ENCODE data around the gene SLC9A7. TPM values are rescaled to one million over a fixed set of nuclear protein-coding genes. Genes with fewer than 3 reads are reported as not detected.

The SLC9A7 gene
- total and polyA plus RNA-seq, 2 experiments from 2014 or later, result 2.5 to 15.4 TPM

GRCh38 chrX:46694549-46694948 lies 64.4 kb downstream of the SLC9A7 start:
- no peak overlapping the region for H3K4me2 ChIP-seq
- Mint-ChIP-seq H3K4me1 (peaks cover 22% of the 10 kb centered on the region), H3K4me3 (no peak overlapping the region), H3K9me3 (no peaks in the 10 kb centered on the region), H3K27me3 (ENCODE audit: insufficient read depth, low read depth, poor library complexity) (peaks cover 4% of the 10 kb centered on the region), H3K36me3 (ENCODE audit: low read depth) (no peaks in the 10 kb centered on the region), H3K27ac (no peak overlapping the region)
- H3K9me2 ChIP-seq (ENCODE audit: insufficient read depth), result no peaks in the 10 kb centered on the region
- DNase-seq (ENCODE audit: low spot score), result no peak
- ATAC-seq, result no peak
- H3K79me2 ChIP-seq (replicated peaks; ENCODE audit: insufficient read depth), result peaks cover 4% of the 10 kb centered on the region
- H3F3A ChIP-seq (replicated peaks; ENCODE audit: low read depth), result no peaks in the 10 kb centered on the region
- no peak overlapping the region for H3K27ac ChIP-seq (ENCODE audit: low read depth)
- no peaks in the 10 kb centered on the region for H4K20me1 ChIP-seq (replicated peaks; ENCODE audit: insufficient read depth)
- peaks cover 17% of the 10 kb centered on the region for H3K4me1 ChIP-seq (ENCODE audit: insufficient read depth)
- H3K27me3 ChIP-seq (ENCODE audit: insufficient read depth), result no peaks in the 10 kb centered on the region
- TF ChIP-seq ETS1 (IDR thresholded peaks at IDR 0.05) (no peak), NANOG (IDR thresholded peaks at IDR 0.05; ENCODE audit: borderline replicate concordance) (no peak)
- no peaks in the 10 kb centered on the region for H3K36me3 ChIP-seq (ENCODE audit: insufficient read depth)
- H2AFZ ChIP-seq, result no peak overlapping the region
- H3K4me3 ChIP-seq, result no peak overlapping the region

GRCh38 chrX:46693149-46693548 lies 65.8 kb downstream of the SLC9A7 start:
- TF ChIP-seq EZH2 (IDR thresholded peaks at IDR 0.05; ENCODE audit: low read depth, unreplicated experiment), result no peak
- peaks cover 8% of the 10 kb centered on the region for H3K4me1 ChIP-seq (ENCODE audit: insufficient read depth)
- H3K4me3 ChIP-seq, result no peak overlapping the region
- H2AFZ ChIP-seq, result no peak overlapping the region
- H3K27me3 Mint-ChIP-seq (ENCODE audit: insufficient read depth, low read depth, poor library complexity), result peaks cover 3% of the 10 kb centered on the region
- no peak overlapping the region for H3K27ac Mint-ChIP-seq
- H3F3A ChIP-seq (replicated peaks; ENCODE audit: low read depth), result no peaks in the 10 kb centered on the region
- no peaks in the 10 kb centered on the region for H3K9me3 Mint-ChIP-seq
- no peak overlapping the region for H3K4me2 ChIP-seq
- H3K79me2 ChIP-seq (replicated peaks; ENCODE audit: insufficient read depth), result peaks cover 4% of the 10 kb centered on the region; the same call in 1 of the 2 replicates
- DNase-seq (ENCODE audit: low spot score), result no peak
- H3K27ac ChIP-seq (ENCODE audit: low read depth), result no peak overlapping the region
- ATAC-seq, result no peak
- H3K4me1 Mint-ChIP-seq, result peaks cover 11% of the 10 kb centered on the region
- H4K20me1 ChIP-seq (replicated peaks; ENCODE audit: insufficient read depth), result no peaks in the 10 kb centered on the region
- no peaks in the 10 kb centered on the region for H3K36me3 Mint-ChIP-seq (ENCODE audit: low read depth)
- no peaks in the 10 kb centered on the region for H3K36me3 ChIP-seq (ENCODE audit: insufficient read depth)
- H3K9me2 ChIP-seq (ENCODE audit: insufficient read depth), result no peaks in the 10 kb centered on the region
- H3K27me3 ChIP-seq (ENCODE audit: insufficient read depth), result no peaks in the 10 kb centered on the region
- no peak overlapping the region for H3K4me3 Mint-ChIP-seq

GRCh38 chrX:46690818-46691217 lies 68.1 kb downstream of the SLC9A7 start:
- Histone ChIP-seq H2AFZ (no peak overlapping the region), H3K36me3 (ENCODE audit: insufficient read depth) (no peaks in the 10 kb centered on the region), H4K20me1 (replicated peaks; ENCODE audit: insufficient read depth) (no peaks in the 10 kb centered on the region), H3K4me2 (no peak overlapping the region), H3K9me2 (ENCODE audit: insufficient read depth) (no peaks in the 10 kb centered on the region), H3K27me3 (ENCODE audit: insufficient read depth) (no peaks in the 10 kb centered on the region), H3K79me2 (replicated peaks; ENCODE audit: insufficient read depth) (no peaks in the 10 kb centered on the region; the same call in 1 of the 2 replicates), H3K27ac (ENCODE audit: low read depth) (no peak overlapping the region), H3K4me1 (ENCODE audit: insufficient read depth) (no peaks in the 10 kb centered on the region), H3K4me3 (no peak overlapping the region), H3F3A (replicated peaks; ENCODE audit: low read depth) (no peaks in the 10 kb centered on the region)
- DNase-seq (ENCODE audit: low spot score), result no peak
- peaks cover 4% of the 10 kb centered on the region; the same call in 2 of the 3 replicates for H3K4me1 Mint-ChIP-seq
- H3K27ac Mint-ChIP-seq, result no peak overlapping the region
- H3K36me3 Mint-ChIP-seq (ENCODE audit: low read depth), result no peaks in the 10 kb centered on the region
- ATAC-seq, result no peak
- no peak overlapping the region for H3K4me3 Mint-ChIP-seq
- H3K9me3 Mint-ChIP-seq, result no peaks in the 10 kb centered on the region
- peaks cover 3% of the 10 kb centered on the region for H3K27me3 Mint-ChIP-seq (ENCODE audit: insufficient read depth, low read depth, poor library complexity)
- TF ChIP-seq, protein P1, sequence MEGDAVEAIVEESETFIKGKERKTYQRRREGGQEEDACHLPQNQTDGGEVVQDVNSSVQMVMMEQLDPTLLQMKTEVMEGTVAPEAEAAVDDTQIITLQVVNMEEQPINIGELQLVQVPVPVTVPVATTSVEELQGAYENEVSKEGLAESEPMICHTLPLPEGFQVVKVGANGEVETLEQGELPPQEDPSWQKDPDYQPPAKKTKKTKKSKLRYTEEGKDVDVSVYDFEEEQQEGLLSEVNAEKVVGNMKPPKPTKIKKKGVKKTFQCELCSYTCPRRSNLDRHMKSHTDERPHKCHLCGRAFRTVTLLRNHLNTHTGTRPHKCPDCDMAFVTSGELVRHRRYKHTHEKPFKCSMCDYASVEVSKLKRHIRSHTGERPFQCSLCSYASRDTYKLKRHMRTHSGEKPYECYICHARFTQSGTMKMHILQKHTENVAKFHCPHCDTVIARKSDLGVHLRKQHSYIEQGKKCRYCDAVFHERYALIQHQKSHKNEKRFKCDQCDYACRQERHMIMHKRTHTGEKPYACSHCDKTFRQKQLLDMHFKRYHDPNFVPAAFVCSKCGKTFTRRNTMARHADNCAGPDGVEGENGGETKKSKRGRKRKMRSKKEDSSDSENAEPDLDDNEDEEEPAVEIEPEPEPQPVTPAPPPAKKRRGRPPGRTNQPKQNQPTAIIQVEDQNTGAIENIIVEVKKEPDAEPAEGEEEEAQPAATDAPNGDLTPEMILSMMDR (conservative IDR thresholded peaks at IDR 0.05; ENCODE audit: low read depth in 2 of 2), result no peak
- TF ChIP-seq EZH2 (IDR thresholded peaks at IDR 0.05; ENCODE audit: low read depth, unreplicated experiment) (no peak), ZNF331 (CRISPR knock-in tag; IDR thresholded peaks at IDR 0.05; ENCODE audit: low read depth) (no peak), EZH2phosphoT487 (IDR thresholded peaks at IDR 0.05; ENCODE audit: unreplicated experiment) (no peak), CREB1 (CRISPR knock-in tag; IDR thresholded peaks at IDR 0.05; ENCODE audit: low read depth) (no peak), ETS1 (IDR thresholded peaks at IDR 0.05) (no peak)

Measured in GM23338 (cell line).